HUES64 (cell line): ENCODE measurements around the gene MGLL.

Experiments
- H3K27ac ChIP-seq: 2 replicates; pipeline ENCODE4 v1.7.0; 2013; ENCODE audit warnings: low read depth, low read length, inconsistent platforms
- H3K27me3 ChIP-seq: 2 replicates; pipeline ENCODE4 v1.6.1; 2013; ENCODE audit warnings: mild to moderate bottlenecking, low read length; ENCODE audit not compliant: insufficient read depth
- H3K36me3 ChIP-seq: 2 replicates; pipeline ENCODE4 v1.6.1; 2013; ENCODE audit warnings: mild to moderate bottlenecking, low read length; ENCODE audit not compliant: insufficient read depth
- H3K4me1 ChIP-seq: 2 replicates; pipeline ENCODE4 v1.6.1; 2013; ENCODE audit warnings: mild to moderate bottlenecking, low read length, moderate library complexity; ENCODE audit not compliant: insufficient read depth
- H3K4me3 ChIP-seq: 2 replicates; pipeline ENCODE4 v1.5.1; 2013; ENCODE audit warnings: mild to moderate bottlenecking, low read length, moderate library complexity
- H3K9ac ChIP-seq: 2 replicates; pipeline ENCODE4 v1.6.1; 2013; ENCODE audit warnings: mild to moderate bottlenecking, low read depth, low read length
- H3K9me3 ChIP-seq: 2 replicates; pipeline ENCODE4 v1.6.1; 2013; ENCODE audit warnings: low read depth, low read length; ENCODE audit not compliant: insufficient read depth
- WGBS: fragments of 150-250, 120-280 bp; methylation state at CpG from one replicate; pipeline ENCODE4 v1.1.7; 2013; ENCODE audit warnings: missing lambda C conversion rate; 5-methylcytosine and 5-hydroxymethylcytosine counted together

The MGLL gene

DNA sequence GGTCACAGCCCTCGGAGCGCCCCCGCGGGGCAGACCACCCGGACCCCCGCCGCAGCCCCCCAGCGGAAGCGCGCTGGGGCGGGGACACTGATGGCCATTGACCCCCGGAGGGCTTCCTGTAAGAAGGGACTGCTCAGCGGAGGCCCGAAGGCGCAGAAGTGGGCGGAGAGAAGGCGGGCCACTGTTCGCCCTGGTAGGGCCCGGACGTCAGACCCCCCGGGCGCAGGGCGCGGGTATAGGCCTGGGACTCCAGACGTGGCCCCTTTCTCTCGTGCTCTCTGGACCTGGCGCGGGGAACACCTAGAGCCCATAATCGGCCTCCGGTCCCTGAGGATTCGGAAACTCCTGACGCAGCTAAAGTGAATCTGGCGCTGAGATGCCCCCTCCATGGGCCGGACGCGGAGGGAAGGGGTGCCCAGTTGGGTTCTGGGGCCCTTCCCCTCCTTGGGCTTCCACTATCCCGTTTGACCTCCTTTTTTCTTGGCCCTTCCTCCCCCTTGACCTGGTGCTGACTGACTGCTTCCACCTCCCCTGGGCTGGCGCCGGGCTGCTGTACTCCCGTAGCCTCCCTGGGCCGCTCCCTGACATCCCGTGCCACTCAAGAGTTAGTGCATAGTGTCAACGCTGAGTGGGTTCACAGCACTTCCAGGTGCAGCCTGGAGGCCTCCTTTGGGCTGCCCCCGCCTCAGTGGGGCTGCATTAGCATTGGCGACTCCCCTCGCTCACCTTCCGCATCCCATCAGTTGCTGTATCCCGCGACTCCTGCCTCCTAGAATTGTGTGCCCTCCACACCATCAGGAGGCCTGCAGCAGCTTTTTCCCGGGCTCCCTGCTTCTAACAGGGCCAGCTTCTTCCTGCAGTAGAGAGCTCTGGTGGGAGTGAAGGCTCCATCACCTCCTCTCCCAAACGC is 148.9 kb downstream of the MGLL start:
- H3K36me3 ChIP-seq, result no peaks in the 10 kb centered on the region
- 9% methylated on average over 51 of the region's 51 CpGs for WGBS
- no peaks in the 10 kb centered on the region; the same call in 1 of the 2 replicates for H3K4me1 ChIP-seq
- H3K4me3 ChIP-seq, result peak overlapping the region; percentile 83
- H3K9me3 ChIP-seq, result no peaks in the 10 kb centered on the region
- peak overlapping the region; percentile 40; the same call in 1 of the 2 replicates for H3K9ac ChIP-seq
- H3K27ac ChIP-seq, result 0 out of 2 replicates have a peak overlapping the region, but pooled peaks have one; percentile 26
- peaks cover 16% of the 10 kb centered on the region; the same call in 1 of the 2 replicates for H3K27me3 ChIP-seq

DNA sequence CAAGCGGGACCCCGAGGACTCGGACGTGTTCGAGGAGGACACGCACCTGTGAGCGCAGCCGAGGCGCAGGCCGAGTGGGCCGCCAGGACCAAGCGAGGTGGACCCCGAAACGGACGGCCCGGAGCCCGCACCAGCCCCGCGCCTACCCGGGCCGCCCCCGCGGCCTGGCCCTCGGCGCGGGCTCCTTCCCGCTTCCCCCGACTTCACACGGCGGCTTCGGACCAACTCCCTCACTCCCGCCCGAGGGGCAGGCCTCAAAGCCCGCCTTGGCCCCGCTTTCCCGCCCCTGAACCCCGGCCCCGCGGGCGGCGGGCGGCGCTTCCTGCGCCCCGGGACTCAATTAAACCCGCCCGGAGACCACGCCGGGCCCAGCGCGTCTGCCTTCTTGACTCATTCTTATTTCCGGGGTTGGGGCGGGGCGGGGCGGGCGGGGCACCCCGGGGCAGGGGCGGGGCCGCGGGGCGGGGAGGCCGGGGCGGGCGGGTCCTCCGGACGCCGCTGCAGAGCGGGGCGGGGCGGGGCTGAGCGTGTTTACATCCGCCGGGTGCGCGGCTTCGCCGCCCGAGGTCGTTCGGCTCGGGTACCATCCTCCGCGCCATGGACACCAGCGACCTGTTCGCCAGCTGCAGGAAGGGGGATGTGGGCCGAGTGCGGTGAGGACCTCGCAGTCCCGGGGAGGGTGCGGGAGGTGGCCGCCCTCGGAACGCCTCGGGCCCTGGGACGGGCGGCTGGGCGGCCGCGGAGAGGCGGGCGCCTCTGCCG is 149.7 kb downstream of the MGLL start, which contains the start of gene ABTB1:
Gene ABTB1 (plus strand): TSS at position 524 of the 762 bp plus-strand sequence. CDS start 74 bp downstream, at position 598.
- Histone ChIP-seq H3K36me3 (no peaks in the 10 kb centered on the region), H3K9ac (peak within 1 kb of the TSS; percentile 86), H3K27ac (peak within 1 kb of the TSS; percentile 35; the same call in 1 of the 2 replicates), H3K27me3 (peaks cover 16% of the 10 kb centered on the region; the same call in 1 of the 2 replicates), H3K9me3 (no peaks in the 10 kb centered on the region), H3K4me1 (no peaks in the 10 kb centered on the region; the same call in 1 of the 2 replicates), H3K4me3 (peak within 1 kb of the TSS; percentile 83)
- WGBS, result under 1% methylated on average over 102 of the region's 102 CpGs

DNA sequence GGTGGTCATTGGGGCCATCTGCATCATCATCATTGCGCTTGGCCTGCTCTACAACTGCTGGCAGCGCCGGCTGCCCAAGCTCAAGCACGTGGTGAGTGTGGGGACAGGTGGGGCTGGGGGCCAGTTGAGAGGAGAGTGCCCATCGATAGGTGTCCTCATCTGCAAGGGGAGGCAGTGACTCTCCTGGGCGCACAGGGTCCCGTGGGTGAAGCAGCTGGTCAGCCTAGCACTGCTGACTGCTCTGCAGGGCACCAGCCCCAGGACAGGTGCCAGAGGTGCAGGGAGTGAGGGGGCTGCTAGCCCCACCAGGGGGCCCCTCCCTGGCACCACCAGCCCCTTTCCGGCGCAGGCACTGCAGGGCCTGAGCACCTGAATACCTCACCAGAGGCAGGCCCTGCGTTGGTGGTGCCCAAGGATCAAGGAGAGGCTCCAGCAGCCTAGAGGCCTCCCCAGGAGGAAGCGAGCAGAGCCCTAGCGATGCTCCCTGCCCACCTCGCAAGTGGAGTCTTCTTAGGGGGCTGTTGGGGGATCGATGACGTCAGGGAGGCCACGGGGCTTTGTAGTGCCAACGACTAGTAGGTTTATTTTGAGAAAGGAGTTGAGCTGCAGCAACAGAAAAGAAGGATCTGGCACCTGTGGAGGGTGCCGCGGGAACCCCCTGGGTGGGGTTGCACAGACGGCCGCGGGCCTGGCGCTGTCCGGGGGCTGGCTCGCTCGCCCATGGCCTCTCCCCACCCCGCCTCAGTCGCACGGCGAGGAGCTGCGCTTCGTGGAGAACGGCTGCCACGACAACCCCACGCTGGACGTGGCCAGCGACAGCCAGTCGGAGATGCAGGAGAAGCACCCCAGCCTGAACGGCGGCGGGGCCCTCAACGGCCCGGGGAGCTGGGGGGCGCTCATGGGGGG is 150.5 kb downstream of the MGLL start:
- H3K4me1 ChIP-seq, result no peaks in the 10 kb centered on the region; the same call in 1 of the 2 replicates
- peak overlapping the region; percentile 35; the same call in 1 of the 2 replicates for H3K27ac ChIP-seq
- no peaks in the 10 kb centered on the region for H3K9me3 ChIP-seq
- H3K4me3 ChIP-seq, result peak overlapping the region; percentile 71
- H3K9ac ChIP-seq, result peak overlapping the region; percentile 86
- whole genome bisulfite sequencing, result 34% methylated on average over 44 of the region's 44 CpGs
- H3K27me3 ChIP-seq, result peaks cover 16% of the 10 kb centered on the region; the same call in 1 of the 2 replicates
- no peaks in the 10 kb centered on the region for H3K36me3 ChIP-seq

DNA sequence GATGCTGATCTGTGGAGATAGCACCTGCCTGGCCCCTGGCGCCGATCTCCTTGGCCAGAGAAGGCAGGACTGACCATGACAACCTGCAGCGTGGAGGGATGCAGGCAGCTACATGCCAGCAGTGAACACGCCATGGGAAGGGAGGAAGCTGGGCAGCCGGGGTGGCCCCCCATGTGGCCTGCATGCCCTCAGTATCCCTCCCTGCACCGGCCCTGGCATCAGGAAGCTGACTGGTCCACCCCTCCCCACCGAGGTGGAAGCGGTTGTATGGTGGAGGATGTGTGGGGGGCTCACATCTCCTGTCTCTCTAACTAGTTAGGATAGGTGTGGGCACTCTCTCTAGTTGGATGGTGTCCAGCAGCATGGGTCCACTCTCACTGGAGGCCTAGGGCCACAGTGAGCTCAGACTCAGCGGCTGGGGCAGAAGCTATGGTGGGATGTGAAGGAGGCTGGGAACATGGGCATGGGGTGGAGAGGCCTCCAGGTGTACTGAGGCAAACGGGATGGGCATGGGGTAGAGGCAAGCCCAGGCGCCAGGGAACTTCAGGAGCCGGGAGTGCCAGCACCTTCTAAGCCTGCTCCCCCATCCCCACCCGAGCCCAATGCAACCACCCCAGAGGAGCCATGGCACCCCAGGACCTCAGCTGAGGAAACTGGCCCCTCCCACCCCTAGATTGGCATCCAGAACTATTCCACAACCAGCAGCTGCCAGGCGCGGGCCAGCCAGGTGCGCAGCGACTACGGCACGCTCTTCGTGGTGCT is 151.4 kb downstream of the MGLL start:
- Histone ChIP-seq H3K36me3 (peaks cover 3% of the 10 kb centered on the region; the same call in 1 of the 2 replicates), H3K9me3 (no peaks in the 10 kb centered on the region), H3K4me3 (no peak overlapping the region), H3K27ac (no peak overlapping the region), H3K4me1 (no peaks in the 10 kb centered on the region; the same call in 1 of the 2 replicates), H3K27me3 (peaks cover 16% of the 10 kb centered on the region; the same call in 1 of the 2 replicates), H3K9ac (no peak overlapping the region)
- 93% methylated on average over 20 of the region's 20 CpGs for WGBS

DNA sequence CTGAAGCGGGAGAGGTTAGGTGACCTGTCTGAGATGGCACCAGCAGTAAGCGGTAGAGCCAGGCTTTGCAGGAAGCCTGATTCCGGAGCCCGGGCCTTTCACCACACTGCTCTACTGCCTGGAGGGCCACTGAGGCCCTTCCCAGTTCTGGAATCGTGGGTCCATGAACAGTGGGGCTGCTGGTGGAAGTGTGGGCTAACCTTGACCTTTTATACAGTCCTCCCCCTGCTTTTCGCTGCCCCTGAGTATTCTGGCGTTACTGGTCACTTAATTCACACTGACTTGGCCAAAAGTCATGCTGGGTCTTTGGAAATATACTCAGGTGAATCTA is 152.1 kb downstream of the MGLL start:
- H3K4me1 ChIP-seq, result no peaks in the 10 kb centered on the region; the same call in 1 of the 2 replicates
- H3K4me3 ChIP-seq, result no peak overlapping the region
- no peak overlapping the region for H3K9ac ChIP-seq
- peaks cover 16% of the 10 kb centered on the region; the same call in 1 of the 2 replicates for H3K27me3 ChIP-seq
- H3K27ac ChIP-seq, result no peak overlapping the region
- no peaks in the 10 kb centered on the region for H3K9me3 ChIP-seq
- 94% methylated on average over 7 of the region's 7 CpGs for WGBS
- peaks cover 9% of the 10 kb centered on the region; the same call in 1 of the 2 replicates for H3K36me3 ChIP-seq

DNA sequence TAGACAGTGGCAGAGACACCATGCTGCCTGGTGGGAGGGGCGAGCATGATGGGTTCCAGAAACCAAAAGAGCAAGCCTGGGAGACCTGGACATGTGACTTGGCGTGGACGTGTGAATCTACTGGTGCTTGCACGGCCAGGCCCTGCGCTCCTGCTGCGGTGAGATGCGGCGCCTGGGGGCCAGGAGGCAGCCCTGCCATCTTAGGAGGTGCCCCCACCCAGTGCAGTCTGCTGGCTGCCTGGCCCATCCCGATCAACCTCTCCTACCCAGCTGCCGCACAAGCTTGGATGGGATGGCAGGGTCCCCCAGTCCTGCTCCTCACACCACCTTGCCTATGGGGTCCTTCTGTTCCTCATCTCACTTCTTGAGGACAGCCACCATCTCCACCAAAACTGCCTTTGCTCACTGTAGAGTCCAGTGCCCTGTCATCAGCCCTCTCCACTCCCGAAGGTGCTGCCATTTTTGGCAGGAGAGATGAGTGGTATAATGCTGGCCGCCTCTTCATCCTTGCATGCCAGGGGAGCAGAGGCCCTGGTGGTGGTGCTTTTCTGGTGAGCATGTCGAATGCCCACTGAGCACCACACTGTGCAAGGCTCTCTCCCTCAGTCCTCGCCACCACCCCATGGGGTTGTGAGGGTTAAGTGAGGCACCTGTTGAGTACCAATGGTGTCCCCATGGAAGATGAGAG is 152.6 kb downstream of the MGLL start:
- peaks cover 9% of the 10 kb centered on the region; the same call in 1 of the 2 replicates for H3K36me3 ChIP-seq
- H3K4me3 ChIP-seq, result no peak overlapping the region
- H3K27ac ChIP-seq, result no peak overlapping the region
- H3K9ac ChIP-seq, result no peak overlapping the region
- WGBS, result 92% methylated on average over 14 of the region's 14 CpGs
- no peaks in the 10 kb centered on the region; the same call in 1 of the 2 replicates for H3K4me1 ChIP-seq
- H3K27me3 ChIP-seq, result peaks cover 16% of the 10 kb centered on the region; the same call in 1 of the 2 replicates
- no peaks in the 10 kb centered on the region for H3K9me3 ChIP-seq

DNA sequence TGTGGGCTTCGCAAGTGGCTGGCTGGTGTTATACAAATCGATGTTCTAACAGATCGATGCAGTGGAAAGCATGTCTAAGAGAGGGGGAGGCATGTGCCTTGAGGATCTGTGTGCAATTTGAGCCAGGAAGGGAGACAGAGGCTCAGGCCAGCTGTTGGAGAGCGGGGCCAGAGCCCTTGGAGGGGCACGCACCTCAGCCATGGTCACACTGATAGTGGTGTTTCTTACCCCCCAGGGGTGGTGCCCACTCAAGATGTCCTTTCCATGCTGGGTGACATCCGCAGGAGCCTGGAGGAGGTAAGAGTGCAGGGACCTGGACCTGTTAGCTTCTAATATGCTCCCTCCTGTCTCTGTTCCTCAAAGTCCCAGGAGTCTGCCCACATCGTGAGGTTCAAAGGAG is 153.4 kb downstream of the MGLL start:
- H3K4me3 ChIP-seq, result no peak overlapping the region
- H3K4me1 ChIP-seq, result no peaks in the 10 kb centered on the region; the same call in 1 of the 2 replicates
- no peak overlapping the region for H3K27ac ChIP-seq
- H3K27me3 ChIP-seq, result peaks cover 13% of the 10 kb centered on the region; the same call in 1 of the 2 replicates
- peaks cover 9% of the 10 kb centered on the region; the same call in 1 of the 2 replicates for H3K36me3 ChIP-seq
- 94% methylated on average over 7 of the region's 7 CpGs for WGBS
- H3K9me3 ChIP-seq, result no peaks in the 10 kb centered on the region
- H3K9ac ChIP-seq, result no peak overlapping the region

DNA sequence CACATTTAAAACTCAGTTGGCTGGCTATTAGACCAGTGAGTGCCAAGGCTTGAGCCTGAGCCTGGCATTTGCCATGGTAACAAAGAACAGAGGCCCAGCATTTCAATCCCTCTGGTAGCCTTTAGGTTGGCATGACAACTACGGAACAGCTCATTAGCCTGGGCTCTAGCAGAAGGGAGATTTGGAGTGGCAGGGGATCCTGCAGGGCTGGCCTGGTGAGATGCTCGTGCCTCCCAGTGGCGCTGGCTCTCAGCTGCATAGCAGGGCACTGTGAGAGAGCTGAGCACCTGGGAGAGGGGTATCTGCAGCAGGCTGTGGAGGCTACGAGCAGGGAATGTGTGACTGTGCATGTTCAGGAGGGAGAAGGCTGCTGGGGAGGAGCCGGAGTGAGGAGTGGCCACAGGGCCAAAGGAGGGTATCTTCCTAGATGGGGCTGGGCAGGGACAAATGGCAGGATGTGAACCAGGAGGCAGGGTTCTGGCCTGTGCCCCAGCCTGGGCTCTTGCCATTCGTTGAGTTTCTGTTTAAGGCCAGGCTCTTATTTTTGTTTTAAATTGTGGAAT is 155.1 kb downstream of the MGLL start:
- no peak overlapping the region for H3K9ac ChIP-seq
- no peaks in the 10 kb centered on the region for H3K9me3 ChIP-seq
- H3K27ac ChIP-seq, result no peak overlapping the region
- H3K4me3 ChIP-seq, result no peak overlapping the region
- peaks cover 7% of the 10 kb centered on the region; the same call in 1 of the 2 replicates for H3K27me3 ChIP-seq
- H3K4me1 ChIP-seq, result no peaks in the 10 kb centered on the region
- WGBS, result 86% methylated on average over 6 of the region's 6 CpGs
- peaks cover 9% of the 10 kb centered on the region; the same call in 1 of the 2 replicates for H3K36me3 ChIP-seq

DNA sequence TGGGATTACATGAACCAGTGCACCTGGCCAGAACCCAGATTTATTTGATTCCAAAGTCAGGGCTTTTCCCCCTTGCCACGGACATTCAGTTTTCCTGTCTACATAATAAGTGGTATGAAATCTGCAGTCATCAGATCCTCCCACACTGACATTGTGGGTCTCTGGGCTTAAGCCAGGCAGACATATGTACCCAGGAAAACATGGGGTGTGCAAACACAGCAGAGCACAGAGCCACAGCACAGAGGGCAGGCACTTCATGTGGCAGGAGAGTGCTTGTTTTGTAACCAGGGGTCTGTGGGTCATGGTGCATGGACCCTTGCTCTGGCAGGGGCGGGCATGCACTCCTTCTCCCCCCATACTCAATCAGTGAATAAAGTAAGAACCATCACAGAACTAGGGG is 155.6 kb downstream of the MGLL start:
- Histone ChIP-seq H3K27ac (no peak overlapping the region), H3K4me1 (no peaks in the 10 kb centered on the region), H3K9me3 (no peaks in the 10 kb centered on the region), H3K4me3 (no peak overlapping the region), H3K36me3 (peaks cover 9% of the 10 kb centered on the region; the same call in 1 of the 2 replicates), H3K27me3 (peaks cover 2% of the 10 kb centered on the region; the same call in 1 of the 2 replicates), H3K9ac (no peak overlapping the region)
- WGBS, result 87% methylated on average over 2 of the region's 2 CpGs
